ENCODE results near the gene STK24.
A peak's percentile ranks its signal among the peaks of the same experiment; 100 is the strongest.
"Not testable (repeated sequence)": the region's sequence is repeated elsewhere in the genome, so short reads cannot be mapped to it uniquely, and the experiment has no call there.

Gene STK24

DNA sequence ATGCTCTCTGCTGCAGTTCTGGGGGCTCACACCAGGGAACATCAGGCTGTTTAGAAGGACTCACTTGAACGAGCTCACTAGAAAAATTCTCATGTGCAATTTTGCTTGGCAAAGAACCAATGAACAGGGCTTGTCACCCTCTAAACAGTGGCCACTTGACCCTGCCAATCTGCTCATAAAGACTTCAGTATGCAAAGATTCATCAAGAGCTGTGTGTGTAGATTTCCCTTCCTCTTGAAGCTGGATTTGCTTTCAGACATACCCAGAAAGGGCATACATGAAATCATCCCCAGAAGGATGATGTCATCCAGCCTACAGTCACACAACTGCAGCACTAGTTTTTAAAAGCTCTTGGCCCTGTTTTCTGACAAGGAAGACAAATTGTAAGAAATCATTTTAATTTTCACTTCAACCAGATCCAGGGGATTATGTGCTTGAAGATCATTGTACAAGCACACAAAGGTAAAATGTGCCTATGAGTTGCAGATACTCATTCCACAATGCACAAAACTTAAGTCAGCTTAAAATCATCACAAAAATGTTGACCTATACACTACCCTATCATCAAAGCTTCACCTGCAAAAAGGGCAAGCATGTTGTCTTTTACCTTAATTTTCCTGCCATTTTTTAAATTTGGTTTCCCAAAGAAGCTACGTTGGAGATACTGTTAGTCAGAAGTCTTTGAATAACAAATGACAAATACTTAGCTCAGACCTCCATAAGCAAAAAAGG is 5.2 kb upstream of the STK24 start:
- no peak for DNase-seq

DNA sequence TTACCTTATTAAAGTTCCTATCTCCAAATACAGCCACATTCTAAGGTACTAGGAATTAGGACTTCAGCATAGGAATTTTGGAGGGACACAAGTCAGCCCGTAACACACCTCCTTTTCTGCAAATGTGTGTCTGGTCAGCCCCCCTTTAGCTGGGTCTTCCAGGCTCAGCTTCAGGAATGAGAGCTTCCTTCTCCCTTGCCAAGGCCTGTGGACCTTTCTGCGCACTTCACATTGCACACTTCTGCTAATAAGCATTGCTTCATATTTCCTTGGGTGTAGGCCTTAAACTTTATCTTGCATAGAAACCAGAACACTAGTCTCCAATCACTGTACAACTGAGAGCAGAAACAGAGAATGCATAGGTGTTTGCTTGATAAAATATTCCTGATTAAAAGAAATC is 4.5 kb upstream of the STK24 start:
- no peak for DNase-seq

GRCh38 chr13:98580420-98580819 is 3.5 kb upstream of the STK24 start:
- no peak for DNase-seq

DNA sequence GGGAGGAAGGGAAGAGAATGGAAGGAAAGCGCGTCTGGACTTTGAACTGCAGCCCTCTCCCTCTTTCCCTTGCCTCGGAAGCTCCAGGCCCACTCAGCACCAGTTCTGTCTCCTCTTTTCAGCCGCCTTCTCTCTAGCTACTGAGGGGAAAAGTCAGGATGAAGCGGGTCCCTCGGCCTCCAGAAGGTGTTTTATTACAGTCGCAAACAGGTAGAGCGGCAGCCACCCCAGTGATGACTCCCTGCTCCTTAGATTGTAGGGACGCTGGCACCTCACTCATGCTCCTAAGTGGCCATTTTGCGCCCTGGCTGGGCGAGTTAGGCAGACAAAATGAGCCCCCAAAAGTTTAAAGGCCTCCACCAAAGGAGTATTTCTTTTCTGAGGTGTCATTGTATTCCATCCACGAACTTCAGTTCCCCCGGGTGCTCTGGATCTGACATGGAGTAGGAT is 954 bp upstream of the STK24 start:
- no peak for DNase-seq

DNA sequence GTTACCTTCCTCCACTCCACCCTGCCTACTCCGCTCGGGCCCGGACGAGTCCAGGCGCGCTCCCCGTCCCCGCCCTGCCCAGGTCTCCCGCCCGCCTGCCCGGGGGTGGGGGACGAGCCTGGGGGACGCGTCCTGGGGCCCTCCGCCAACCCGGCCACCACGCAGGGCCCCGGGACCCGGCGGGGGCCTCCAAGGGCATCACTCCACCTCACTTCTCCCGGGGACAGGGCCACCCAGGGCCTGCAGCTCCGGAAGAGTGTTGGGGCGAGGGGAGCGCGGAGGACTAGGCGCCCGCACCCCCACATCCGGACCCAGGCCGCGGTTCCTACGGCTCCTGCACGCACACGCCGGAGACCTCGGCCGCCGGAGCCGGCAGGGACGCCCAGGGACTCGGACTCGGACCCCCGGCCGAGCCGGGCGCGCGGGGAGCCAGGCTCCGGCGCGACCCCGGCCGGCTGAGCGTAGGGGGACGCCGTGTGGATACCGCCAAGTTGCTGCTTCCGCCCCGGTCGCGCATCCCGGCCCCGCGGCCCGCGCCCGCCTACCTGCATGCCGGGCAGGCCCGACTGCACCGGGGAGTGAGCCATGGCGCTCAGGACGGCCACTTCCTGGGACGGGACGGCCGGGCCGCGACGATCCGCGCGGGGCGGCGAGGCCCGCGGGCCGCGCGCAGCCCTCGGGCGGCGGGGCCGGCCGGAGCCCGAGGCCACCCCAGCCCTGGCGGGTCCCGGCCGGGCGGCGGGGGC is 534 bp downstream of the STK24 start:
- DNase-seq, result peak; percentile 74

GRCh38 chr13:98575904-98576199 is 1.1 kb downstream of the STK24 start:
- no peak for DNase-seq

GRCh38 chr13:98575009-98575903 is 1.7 kb downstream of the STK24 start:
- no peak for DNase-seq

GRCh38 chr13:98571955-98572662 is 4.8 kb downstream of the STK24 start:
- DNase-seq, result no peak

- DNase-seq, result no peak
Measured at GRCh38 chr13:98570929-98571372, 6.0 kb downstream of the STK24 start.

DNA sequence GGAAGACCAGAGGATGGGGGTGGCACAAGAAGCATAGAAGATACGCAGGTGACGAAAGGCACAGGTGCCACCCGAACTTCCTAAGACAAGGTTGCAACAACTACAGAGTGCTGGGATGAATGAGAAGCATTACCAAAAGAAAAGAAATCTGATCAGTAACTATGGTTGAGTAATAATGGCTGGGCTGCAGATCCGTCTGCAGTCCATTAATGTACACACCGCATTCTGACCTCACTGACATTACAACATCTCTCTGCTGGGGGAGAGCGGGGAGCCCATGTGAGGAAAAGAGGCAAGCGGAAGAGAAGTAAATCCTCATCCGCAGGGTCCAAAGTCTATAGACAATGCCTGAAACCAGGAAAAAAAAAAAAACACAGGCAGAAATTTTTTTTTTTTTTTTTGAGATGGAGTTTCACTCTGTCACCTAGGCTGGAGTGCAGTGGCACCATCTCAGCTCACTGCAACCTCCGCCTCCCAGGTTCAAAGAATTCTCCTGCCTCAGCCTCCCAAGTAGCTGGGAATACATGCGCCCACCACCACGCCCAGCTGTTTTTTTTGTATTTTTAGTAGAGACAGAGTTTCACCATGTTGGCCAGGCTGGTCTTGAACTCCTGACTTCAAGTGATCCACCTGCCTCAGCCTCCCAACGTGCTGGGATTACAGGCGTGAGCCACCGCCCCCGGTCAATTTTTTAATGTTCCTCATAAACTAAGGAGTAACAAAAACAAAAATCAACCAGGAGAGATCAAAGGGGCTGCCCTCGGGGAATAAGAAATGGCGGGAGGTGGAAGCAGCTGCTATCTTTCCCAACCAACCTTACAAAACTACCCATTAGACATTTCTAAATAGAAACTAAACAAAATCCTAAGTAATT is 7.2 kb downstream of the STK24 start:
- DNase-seq, result not testable (repeated sequence)

DNA sequence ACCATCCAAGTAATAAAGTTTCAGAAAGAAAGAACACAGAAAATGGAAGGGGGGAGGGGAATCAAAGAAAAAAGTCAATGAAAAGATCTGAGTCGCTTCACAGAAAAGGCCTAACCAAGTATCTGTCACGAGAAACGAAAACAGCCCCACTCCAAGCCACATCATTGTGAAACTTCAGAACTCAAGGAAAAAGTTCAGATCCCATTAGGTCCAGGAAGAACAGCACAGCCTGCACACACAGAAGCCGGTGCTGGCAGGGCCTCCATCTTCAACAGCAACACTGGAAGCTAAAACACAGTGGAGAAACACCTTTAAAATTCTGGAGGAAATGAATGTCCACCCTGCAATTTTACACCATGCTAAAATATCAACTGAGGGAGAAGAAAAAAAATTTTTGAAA is 8.0 kb downstream of the STK24 start:
- DNase-seq, result no peak

GRCh38 chr13:98567140-98567539 is 9.8 kb downstream of the STK24 start:
- no peak for DNase-seq

GRCh38 chr13:98565726-98566565 is 11.0 kb downstream of the STK24 start:
- DNase-seq, result peak; percentile 52

- no peak for DNase-seq
Measured at GRCh38 chr13:98564204-98564603, 12.7 kb downstream of the STK24 start.

DNA sequence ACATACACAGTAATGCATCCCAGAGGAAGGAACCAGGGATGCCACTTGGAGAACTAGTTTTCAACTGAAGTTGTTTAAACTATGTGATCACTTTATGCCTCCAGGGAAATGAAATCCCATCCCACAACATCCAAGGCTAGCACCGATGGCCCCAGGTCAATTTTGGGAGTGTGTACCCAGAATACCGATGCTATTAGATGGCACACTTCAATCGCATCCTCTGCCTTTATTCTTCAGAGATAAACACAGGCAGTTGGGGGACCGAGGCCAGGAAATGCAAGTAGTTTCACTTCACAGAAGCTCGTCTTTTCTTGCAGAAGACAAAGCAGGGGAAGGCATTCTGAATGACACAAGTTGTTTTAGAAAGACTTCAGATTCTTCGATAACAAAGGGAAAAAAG is 13.8 kb downstream of the STK24 start:
- no peak for DNase-seq

- DNase-seq, result no peak
Measured at GRCh38 chr13:98559169-98559568, 17.7 kb downstream of the STK24 start.

GRCh38 chr13:98557937-98558792 is 18.7 kb downstream of the STK24 start:
- DNase-seq, result peak; percentile 48

GRCh38 chr13:98556968-98557631 is 19.8 kb downstream of the STK24 start:
- no peak for DNase-seq

DNA sequence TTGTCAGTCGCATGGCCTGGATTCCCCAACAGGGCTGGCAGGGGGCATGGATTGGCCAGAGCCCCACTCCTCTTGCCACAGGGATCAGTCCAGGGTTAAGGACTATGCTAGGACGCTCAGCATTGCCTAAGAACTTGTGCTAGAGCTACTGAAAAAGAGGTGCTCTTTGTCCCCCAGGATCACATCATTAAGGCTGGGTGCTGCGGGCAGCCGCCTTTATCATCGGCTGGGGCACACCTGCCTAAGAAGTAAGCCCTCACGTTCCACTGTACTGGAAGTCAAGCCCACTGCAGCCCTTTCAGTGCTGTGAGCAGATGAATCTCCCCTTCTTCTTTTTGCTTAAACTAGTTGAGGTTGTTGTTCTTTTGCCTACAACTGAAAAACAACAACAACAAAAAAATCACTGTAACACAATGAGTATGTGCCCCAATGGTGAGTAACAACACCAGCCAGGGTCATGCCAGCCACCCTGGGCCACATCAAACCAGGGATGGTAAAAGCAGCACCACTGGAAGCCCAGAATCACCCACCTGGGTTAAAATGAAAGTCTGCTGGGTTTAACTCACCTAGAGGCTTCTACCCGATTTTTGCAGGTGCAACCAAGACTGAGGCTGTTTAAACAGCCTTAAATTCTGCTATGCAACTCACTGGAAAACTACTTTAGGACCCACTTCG is 20.6 kb downstream of the STK24 start:
- DNase-seq, result no peak

Measured in hematopoietic multipotent progenitor cell treated with erythropoietin and hydrocortisone succinate and interleukin-3 and kit ligand, for 4 days (in vitro differentiated cells).